Activated CD4-positive, alpha-beta T cell treated with anti-CD3 and anti-CD28 coated beads for 24 hours (primary cell): ENCODE measurements around the gene HDAC5.

Experiments
- DNase-seq, 2 donors: peaks; one replicate each; pipeline ENCODE4 v3.0.0-alpha.2; 2020; ENCODE audit warnings: low read depth in 2 of 2

Gene HDAC5

DNA sequence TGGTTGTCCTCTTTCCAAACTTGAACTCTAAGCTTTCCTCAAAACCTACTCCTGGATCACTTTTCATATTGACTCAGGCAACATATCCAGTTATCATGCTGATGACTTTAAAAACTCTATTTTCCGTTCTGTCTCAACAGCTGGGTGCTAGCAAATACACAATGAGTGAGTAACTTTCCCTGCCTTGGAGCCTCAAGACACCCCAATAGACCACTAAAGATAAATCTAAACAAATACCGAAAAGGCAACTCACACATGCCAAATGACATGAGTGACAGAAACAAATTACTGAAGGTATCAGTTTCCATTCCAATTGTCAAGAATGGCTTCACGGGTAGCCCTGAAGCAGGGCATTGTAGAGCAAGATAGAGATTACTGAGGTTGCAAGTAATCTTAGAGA lies 93.0 kb downstream of the HDAC5 start:
- DNase-seq: no peak

DNA sequence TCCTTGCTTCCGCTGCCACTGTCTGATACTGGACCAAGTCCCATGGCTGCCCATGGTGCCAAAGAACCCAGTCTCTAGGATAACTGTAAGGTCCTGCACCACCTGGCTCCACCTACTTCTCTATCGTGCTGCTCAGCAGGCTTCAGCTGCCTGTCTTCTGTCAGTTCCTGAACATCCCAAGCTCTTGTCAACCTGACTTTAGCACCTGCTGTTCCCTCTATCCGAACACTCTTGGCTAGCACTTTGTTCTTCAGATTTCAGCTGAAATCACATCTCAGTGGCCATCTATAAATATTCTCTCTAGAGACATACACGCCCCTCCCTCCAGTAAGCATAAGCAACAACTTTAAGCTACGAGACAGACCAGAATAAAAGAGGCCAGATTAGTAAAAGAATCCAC lies 93.7 kb downstream of the HDAC5 start:
- no peak for DNase-seq
